Medulla oblongata (tissue), 1 donor: ENCODE data around the gene ARL15.

Experiments used
- DNase-seq: peaks from one replicate; pipeline ENCODE4 v3.0.0-alpha.2; 2015; ENCODE audit errors: extremely low spot score

ARL15 gene

DNA sequence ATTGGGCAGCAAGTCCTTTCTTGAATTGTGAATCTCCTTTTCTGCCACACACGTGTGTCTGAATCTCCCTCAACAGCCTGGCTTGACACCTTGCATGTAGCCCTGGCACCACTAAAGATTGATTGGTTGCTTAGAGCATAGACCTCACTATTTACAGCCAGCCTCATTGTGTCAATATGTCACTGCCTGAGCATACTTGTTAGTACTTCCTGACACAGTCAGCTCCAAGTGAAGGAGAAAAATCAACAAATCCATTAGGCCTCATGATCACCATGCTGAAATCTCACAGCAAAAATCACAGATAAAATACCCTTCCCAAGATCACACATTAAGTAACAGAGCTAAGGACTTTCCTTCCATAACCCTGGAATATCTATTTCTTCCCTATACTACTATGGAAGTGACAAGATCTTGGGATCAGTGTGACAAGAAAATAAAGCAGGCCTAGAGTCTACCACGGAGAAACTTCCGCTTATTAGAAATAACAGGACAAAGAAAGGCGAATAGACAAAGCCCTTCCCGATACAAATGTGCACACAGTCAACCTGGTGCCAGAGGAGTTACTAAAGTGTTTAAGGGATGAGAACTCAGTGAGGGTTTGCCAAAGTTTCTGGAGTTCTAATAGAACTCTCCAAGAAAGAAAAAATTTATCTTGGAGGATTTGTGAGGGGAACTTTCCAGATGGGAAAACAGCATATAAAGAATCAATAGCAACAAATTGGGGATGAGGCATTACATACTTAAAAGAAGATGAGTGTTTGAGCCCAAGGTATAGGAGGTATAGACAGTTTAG, 5.6 kb upstream of the ARL15 start:
- no peak for DNase-seq

- DNase-seq, result no peak
Observed at GRCh38 chr5:54313311-54314270, 3.2 kb upstream of the ARL15 start.

DNA sequence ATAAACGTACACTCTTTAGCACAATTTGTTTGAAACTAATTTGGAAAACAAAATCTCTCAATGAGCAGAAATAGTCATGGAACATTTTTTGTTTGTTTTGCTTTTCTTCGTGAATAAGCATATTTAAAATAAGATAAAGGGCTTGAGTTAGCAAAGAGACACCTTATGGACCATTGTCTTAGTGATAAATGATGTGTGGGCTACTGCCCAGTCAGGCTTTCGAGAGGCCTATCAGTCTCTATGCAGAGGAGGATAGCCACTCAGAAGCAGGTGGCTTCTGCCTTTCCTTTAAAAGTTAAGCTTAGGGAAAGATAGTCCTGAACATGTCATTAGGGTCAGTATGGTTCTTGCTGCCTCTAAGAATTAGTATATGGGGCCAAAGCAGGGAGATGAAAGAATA, 2.1 kb upstream of the ARL15 start:
- no peak for DNase-seq

GRCh38 chr5:54311176-54311677, 854 bp upstream of the ARL15 start:
- DNase-seq, result peak; percentile 40

DNA sequence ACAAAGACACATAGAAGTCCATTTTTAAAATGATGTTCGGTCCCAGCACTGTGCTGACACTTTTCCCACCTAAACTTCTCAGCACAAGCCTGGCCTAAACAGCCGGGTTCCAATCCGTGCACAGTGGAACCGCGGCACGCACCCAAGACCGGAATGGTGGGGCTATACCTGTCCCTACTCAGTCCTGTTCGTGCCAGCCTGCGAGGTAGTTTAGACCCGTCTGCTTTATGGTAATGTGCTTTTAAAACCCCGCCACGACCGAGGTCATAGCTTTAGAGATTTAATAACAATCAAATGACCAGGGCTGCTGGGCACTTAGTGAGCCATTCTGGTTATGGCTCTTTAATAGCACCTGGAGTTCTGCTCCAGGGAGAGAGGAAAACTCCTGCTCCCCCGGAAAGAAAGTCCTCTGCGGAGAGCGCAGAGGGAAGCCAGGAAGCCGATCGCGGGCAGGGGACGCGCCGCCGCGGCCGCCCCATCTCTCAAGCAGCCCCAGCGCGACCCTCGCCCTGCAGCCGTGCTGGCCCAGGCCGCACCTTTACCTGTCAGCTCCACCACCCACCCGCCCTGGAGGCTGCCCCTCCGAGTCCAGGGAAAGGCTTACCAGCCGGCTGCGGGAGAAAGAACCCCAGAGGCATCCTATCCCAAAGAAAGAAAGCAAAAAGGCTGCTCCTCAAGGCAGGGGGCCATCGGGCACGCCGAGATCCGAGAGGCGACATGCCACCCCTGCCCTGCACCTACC, 511 bp downstream of the ARL15 start:
- peak; percentile 43 for DNase-seq

DNA sequence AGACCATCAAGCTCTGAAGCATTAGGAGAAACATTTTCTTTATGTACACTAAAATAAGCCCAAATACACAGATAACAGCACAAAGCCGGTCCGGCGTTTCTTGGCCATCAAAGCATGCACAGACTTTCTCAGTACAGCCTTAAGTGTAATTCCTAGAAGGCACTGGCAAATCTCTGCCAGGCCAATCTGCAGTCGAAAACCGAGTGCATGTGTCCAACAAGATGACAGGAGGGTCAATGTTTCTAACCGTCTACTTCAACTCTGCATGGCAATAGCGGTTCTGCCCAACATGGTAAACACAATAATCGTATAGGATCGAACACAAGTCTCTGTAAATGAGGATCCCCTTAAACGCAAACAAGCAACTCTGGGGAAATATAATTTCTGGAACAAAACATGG, 1.1 kb downstream of the ARL15 start:
- peak; percentile 55 for DNase-seq

GRCh38 chr5:54307583-54307982, 2.8 kb downstream of the ARL15 start:
- DNase-seq, result no peak

DNA sequence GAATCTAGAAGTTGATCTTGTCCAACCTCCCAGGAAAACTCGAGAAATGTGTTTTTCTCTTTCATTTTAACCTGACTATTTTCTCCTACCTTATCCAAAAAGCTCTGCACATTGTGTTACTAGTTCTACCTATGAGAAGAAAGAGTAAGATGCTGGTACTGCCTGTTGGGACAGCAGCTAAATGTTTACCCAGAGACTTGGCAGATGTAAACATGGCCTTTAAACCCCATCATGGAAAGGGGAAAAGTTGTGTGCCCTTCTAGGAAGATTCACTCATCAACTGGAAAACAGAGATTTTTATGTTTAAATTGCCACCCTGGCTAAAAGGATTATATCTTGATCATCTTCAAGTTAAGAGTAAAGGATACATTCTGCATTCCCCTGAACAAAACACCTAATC, 3.5 kb downstream of the ARL15 start:
- no peak for DNase-seq

DNA sequence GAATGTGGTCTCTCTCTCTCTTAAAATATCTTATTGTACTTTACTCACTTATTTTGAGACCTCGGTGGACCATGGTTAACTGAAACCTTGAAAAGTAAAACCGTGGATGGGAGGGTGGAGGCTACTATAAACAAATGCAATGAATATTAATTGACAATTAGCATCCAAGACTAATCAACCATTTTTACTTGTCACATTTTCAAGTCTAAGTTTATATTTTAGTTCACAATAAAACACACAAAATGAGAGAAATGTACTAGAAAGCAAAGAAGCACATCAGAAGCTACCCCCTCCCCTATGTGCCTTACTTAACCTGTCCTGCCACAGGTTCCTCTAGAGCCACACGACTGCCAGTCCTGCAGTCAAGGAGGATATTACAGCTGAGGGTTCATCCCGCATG, 4.6 kb downstream of the ARL15 start:
- DNase-seq, result no peak

DNA sequence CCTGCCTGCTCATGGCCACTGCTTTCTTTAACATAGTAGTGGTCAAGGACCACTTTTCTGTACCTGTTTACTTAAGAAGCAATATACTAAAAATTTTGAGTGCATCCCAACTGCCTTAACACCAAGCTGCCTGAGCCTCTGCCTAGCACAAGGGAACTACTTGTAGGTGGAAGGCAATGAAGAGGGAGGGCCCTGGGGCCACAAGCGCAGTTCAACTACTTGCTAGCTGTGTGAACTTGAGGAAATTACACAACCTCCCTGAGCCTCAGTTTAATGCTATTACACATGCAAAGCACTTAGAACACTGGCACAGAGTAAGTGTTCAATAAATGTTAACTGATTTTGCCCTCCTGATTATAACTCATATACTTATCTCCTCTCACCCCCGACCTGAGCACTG, 6.3 kb downstream of the ARL15 start:
- no peak for DNase-seq

DNA sequence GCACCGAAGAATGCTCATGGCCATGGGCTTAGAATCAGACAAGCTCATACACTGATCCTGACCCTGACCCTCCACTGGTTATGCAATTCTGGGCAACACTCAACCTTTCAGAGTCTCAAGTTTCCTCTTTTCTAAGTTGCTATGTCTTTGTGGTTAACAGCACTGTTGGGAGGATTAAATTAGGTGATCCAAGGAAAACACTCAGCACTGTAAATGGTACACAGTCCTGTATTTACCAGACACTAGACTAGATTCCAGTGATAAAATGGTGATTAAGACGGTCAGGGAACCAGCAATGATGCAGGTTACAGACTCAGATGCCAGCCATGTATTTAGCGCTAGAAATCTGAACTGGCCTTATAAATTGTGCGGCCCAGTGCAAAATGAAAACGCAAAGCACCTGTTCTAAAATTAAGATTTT, 8.1 kb downstream of the ARL15 start:
- DNase-seq, result peak; percentile 35

DNA sequence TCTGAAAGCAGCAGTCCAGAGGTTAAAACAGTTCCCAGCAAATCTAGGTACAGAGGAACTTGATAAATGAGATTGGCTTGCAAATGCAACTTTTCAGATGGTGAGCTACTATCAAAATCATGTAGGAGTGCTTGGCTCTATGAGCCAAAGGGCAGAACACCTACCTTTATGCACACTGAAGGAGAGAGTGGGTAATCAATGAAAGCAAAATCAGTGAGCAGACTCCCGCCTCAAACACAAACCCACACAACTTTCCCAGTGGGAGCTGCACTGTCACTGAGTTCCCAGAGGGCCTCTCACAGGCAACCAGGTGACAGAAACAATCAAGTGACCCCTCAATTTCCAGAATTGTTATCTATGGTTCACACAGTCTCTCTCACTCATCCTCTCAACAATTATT, 8.5 kb downstream of the ARL15 start:
- DNase-seq, result no peak

- no peak for DNase-seq
Observed at GRCh38 chr5:54301220-54301619, 9.2 kb downstream of the ARL15 start.

DNA sequence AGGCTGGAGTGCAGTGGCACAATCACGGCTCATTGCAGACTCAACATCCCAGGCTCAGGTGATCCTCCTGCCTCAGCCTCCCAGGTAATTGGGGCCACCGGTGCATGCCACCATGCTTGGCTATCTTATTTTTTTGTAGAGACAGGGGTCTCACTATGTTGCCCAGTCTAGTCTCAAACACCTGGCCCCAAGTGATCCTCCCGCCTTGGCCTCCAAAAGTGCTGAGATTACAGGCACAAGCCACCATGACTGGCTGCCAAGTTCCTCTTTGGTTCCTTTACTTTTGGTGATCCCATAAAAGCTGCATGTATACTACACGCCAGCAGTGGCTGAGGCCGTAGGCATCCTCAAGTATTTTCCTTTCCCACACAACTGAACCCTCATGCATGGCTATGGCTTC, 11.4 kb downstream of the ARL15 start:
- DNase-seq, result no peak

- no peak for DNase-seq
Observed at GRCh38 chr5:54296386-54296785, 14.0 kb downstream of the ARL15 start.

DNA sequence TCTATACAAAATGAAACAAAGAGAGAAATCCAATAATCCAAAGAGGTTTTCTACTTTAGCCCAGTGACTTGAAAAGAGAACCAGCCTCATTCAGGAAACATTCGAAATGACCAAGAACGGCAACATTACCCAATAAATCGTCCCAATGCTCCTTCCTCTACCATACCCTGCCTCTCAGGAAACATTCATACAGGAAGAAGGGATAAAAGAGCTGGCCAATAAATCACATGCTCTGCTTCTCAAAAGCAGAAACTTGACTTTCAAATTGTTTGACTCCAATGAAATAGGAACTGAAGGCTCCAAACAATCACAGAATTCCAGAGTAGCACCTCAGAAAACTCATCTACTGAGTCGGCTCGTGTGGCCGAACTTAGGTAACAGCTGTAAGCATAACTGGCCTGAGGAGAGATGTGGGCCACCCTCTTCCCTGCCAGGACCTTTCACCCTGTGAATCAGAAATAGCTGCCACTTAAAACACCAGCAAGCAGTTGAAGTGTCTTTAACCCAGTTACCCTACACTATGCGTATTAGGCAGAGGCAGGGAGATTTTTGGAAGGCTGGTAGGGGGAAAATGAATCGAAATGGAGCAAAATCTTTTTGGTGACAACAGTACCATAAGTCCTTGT, 14.6 kb downstream of the ARL15 start:
- peak; percentile 67 for DNase-seq

GRCh38 chr5:54294097-54294667, 16.2 kb downstream of the ARL15 start:
- no peak for DNase-seq

GRCh38 chr5:54292866-54293265, 17.5 kb downstream of the ARL15 start:
- no peak for DNase-seq

DNA sequence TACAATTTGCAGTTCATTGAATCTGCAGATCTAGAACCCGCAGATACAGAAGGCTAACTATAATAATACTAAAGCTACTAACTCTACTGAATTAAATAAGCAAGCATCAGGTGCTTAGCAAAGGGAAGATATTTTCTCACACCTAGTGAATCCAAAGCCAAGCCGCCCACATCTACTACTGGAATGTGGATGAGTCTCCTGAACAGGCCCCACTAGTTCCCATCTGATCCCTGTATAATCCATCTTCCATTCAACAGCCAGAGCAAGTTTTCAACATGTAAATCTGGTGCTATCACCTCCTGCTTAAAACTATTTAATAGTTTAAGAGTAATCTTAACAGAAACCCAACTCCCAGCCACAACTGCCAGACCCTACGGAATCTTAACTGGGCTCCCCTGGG, 18.9 kb downstream of the ARL15 start:
- DNase-seq, result no peak

- no peak for DNase-seq
Observed at GRCh38 chr5:54289769-54290168, 20.6 kb downstream of the ARL15 start.

- no peak for DNase-seq
Observed at GRCh38 chr5:54288568-54289217, 21.7 kb downstream of the ARL15 start.
